Ishikawa (cell line): ENCODE data around the gene CACNA1G.

Experiments
- CEBPB ChIP-seq: IDR thresholded peaks from 2 replicates; pipeline ENCODE4 v1.6.1; 2012
- CREB1 ChIP-seq: IDR thresholded peaks from 2 replicates; pipeline ENCODE4 v1.6.1; 2012; ENCODE audit warnings: low read depth
- EGR1 ChIP-seq: IDR thresholded peaks from 2 replicates; pipeline ENCODE4 v1.6.1; 2012
- EP300 ChIP-seq: IDR thresholded peaks from 2 replicates; pipeline ENCODE4 v1.6.1; 2012; ENCODE audit warnings: borderline replicate concordance
- FOXM1 ChIP-seq: IDR thresholded peaks from 2 replicates; pipeline ENCODE4 v1.6.1; 2012; ENCODE audit warnings: low read depth, borderline replicate concordance
- MAX ChIP-seq: IDR thresholded peaks from 2 replicates; pipeline ENCODE4 v1.6.1; 2012
- NFIC ChIP-seq: IDR thresholded peaks from 2 replicates; pipeline ENCODE4 v1.6.1; 2012
- RAD21 ChIP-seq: IDR thresholded peaks from 2 replicates; pipeline ENCODE4 v1.6.1; 2012; ENCODE audit warnings: low read depth
- REST ChIP-seq: IDR thresholded peaks from 2 replicates; pipeline ENCODE4 v1.6.1; 2012; ENCODE audit warnings: low read depth, mild to moderate bottlenecking
- TAF1 ChIP-seq: IDR thresholded peaks from 2 replicates; pipeline ENCODE4 v1.6.1; 2012; ENCODE audit warnings: low read depth, mild to moderate bottlenecking
- TEAD4 ChIP-seq: IDR thresholded peaks from 2 replicates; pipeline ENCODE4 v1.6.1; 2012
- USF1 ChIP-seq: IDR thresholded peaks from 2 replicates; pipeline ENCODE4 v1.6.1; 2012
- YY1 ChIP-seq: IDR thresholded peaks from 2 replicates; pipeline ENCODE4 v1.6.1; 2012; ENCODE audit warnings: low read depth
- ZBTB7A ChIP-seq: IDR thresholded peaks from 2 replicates; pipeline ENCODE4 v1.6.1; 2012; ENCODE audit warnings: low read depth

GRCh38 chr17:50642071-50642721 is 81.7 kb downstream of the CACNA1G start:
- TF ChIP-seq TAF1, result no peak
- no peak for TF ChIP-seq YY1
- no peak for TF ChIP-seq REST
- TF ChIP-seq MAX, result no peak
- TF ChIP-seq RAD21, result no peak
- TF ChIP-seq CREB1, result no peak
- TF ChIP-seq ZBTB7A, result no peak
- TF ChIP-seq EP300, result no peak
- TF ChIP-seq NFIC, result no peak
- TF ChIP-seq EGR1, result no peak
- TF ChIP-seq FOXM1, result no peak
- no peak for TF ChIP-seq CEBPB
- TF ChIP-seq USF1, result no peak
- no peak for TF ChIP-seq TEAD4
